Large intestine (tissue), 3 donors: Measurements from ENCODE around the gene FIBCD1. TPM values are rescaled to one million over a fixed set of nuclear protein-coding genes. Genes with fewer than 3 reads are reported as not detected.

ENCODE experiments used
- DNase-seq, 2 donors: peaks; one replicate each; pipeline versions ENCODE4 v3.0.0 to v3.0.0-alpha.2; 2013
- H3K27ac ChIP-seq: one replicate; pipeline ENCODE4 v1.5.1; 2013; ENCODE audit warnings: low read length
- H3K27me3 ChIP-seq: 2 replicates; pipeline ENCODE4 v1.6.1; 2013; ENCODE audit warnings: low read length; ENCODE audit not compliant: control insufficient read depth, insufficient read depth
- H3K36me3 ChIP-seq: 2 replicates; pipeline ENCODE4 v1.6.1; 2013; ENCODE audit warnings: low read length; ENCODE audit not compliant: control insufficient read depth, insufficient read depth
- H3K4me1 ChIP-seq: one replicate; pipeline ENCODE4 v1.6.1; 2013; ENCODE audit warnings: low read length; ENCODE audit not compliant: control insufficient read depth, insufficient read depth
- H3K4me3 ChIP-seq: one replicate; pipeline ENCODE4 v1.5.1; 2013; ENCODE audit warnings: low read length
- H3K9me3 ChIP-seq: one replicate; pipeline ENCODE4 v1.6.1; 2013; ENCODE audit warnings: mild to moderate bottlenecking, low read depth, low read length, moderate library complexity; ENCODE audit not compliant: control insufficient read depth
- WGBS: methylation state at CpG from one replicate; pipeline ENCODE4 v1.1.5; 2013; ENCODE audit warnings: low lambda C conversion rate; ENCODE audit not compliant: insufficient coverage; 5-methylcytosine and 5-hydroxymethylcytosine counted together
- polyA plus RNA-seq: library from polyadenylated mRNA; unstranded; fragments of 120-200 nt; gene quantifications from one replicate; pipeline ENCODE4 v1.2.1, GENCODE V29; 2013

Gene FIBCD1
- polyA plus RNA-seq, 1 donor = 1.5 TPM

DNA sequence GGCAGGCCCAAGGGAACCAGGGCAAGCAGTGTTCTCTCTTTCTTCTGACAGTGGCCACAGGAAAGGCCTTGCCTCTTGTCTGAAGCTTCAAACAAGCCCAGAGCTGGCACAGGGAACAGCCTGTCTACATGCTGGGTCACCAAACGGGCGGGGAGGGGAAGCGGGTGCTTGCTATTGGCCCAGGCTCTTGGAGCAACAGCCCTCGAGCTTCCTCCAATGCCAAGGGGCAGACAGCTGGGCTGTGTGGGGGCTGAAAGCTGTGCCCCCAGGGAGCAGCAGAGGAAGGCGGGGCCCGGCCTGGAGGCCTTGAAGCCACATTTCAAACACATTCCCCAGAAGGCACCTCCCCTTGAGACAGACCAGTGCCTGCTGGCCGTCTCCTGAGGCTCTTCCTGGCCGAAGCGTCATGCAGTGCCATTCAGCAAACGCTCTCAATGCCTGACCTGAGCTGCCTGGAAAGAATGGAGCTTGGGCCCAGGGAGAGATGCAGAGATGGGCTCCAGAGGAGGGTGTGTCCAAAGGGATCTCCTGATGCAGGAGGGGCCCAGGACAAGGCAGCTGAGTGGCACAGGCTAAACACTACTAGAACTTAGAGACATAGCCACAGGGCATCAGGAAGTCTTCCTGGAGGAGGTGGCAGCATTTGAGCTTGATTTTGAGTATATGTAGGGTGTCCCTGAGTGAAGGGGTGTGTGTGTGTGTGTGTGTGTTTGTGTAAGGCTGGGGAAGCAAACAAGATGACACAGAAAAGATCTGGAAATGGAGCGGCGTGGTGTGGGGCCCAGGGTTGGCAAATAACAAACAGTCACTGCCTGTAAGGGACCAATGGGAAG is 2.5 kb downstream of the FIBCD1 start:
- 40% methylated on average over 2 of the region's 12 CpGs for WGBS
- no peak overlapping the region for H3K4me3 ChIP-seq
- no peak overlapping the region for H3K27ac ChIP-seq
- H3K36me3 ChIP-seq = no peaks in the 10 kb centered on the region
- peaks cover 3% of the 10 kb centered on the region for H3K9me3 ChIP-seq
- H3K4me1 ChIP-seq = peaks cover 11% of the 10 kb centered on the region
- H3K27me3 ChIP-seq = peaks cover 85% of the 10 kb centered on the region
- no peak for DNase-seq

DNA sequence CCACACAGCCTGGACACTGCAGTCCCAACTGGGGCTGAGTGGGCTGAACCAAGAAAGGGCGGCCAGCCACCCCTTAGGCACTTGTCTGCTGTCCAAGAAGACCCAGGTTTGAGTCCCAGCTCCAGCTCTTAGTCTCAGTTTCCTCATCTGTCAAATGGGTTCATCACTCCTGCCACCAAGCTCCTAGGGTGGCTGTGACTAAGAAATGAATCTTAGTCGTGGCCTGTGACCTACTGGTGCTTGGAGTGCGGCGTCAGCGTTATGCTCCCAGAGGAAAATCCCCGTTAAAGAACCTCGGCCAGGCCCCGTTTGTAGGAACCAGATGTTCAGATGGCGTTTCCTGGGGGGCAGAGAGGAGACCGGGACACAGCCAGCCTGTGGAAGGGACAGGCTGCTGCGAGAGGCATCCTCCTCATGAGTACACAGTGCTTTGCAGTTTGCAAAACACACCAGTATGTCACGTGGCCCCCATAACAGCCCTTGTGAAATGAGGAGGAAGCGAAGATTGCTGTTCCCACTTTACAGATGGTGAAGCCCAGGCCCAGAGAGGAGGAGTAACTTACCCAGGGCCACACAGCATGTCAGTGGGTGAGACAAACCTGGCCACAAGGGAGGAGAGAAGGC is 3.3 kb downstream of the FIBCD1 start:
- Histone ChIP-seq H3K27ac (no peak overlapping the region), H3K4me1 (peaks cover 9% of the 10 kb centered on the region), H3K36me3 (no peaks in the 10 kb centered on the region), H3K27me3 (peaks cover 78% of the 10 kb centered on the region), H3K9me3 (peaks cover 3% of the 10 kb centered on the region), H3K4me3 (no peak overlapping the region)
- WGBS = no CpG with 5 or more reads among the region's 13 CpGs
- no peak for DNase-seq

DNA sequence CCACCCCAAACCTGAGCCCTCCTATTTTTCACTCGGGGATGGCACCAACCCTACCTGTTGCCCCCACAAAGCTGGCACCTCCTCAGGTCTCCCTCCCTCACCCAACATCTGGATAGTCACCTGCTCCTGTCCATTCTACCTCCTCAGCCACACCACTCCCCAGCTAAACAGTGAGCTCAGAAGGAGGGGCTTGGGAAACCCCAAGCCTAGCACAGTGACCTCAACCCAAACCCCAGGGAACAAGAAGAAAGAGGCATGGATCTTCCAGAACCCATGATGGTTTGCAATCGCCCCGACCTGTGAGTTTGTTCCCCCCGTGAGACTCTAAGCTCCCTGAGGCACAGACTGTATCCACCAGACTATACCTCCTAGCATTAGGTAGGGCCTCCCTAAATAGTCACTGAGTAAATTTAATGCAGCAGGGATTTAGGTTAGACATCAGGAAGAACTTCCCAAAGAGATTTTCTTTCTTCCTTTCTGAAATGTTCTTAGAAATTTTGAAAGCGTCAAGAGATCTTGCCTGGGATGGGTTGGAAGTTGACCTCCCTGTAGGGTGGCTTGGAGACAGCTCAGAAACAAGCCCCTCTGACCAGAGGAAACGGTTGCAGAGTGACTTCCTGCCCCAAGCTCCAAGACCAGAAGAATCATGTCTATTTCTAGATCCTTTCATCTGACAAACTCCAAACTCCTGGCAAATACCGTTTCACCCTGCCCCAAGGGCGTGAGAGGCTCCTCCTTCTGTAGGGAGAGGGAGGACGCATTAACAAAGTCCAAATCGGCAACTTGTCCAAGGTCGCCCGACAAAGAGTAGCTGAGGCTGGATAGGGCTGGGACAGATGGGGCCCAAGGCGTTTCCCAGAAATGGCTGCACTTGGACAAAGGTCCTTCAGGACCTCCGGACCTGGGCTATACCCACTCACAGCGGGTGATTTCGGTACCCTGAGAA is 4.1 kb downstream of the FIBCD1 start:
- WGBS = no CpG with 5 or more reads among the region's 16 CpGs
- Histone ChIP-seq H3K4me3 (no peak overlapping the region), H3K27me3 (peaks cover 70% of the 10 kb centered on the region), H3K36me3 (no peaks in the 10 kb centered on the region), H3K4me1 (peaks cover 8% of the 10 kb centered on the region), H3K27ac (no peak overlapping the region), H3K9me3 (peaks cover under 1% of the 10 kb centered on the region)
- peak in 1 of 2 donors; percentile 53 for DNase-seq

DNA sequence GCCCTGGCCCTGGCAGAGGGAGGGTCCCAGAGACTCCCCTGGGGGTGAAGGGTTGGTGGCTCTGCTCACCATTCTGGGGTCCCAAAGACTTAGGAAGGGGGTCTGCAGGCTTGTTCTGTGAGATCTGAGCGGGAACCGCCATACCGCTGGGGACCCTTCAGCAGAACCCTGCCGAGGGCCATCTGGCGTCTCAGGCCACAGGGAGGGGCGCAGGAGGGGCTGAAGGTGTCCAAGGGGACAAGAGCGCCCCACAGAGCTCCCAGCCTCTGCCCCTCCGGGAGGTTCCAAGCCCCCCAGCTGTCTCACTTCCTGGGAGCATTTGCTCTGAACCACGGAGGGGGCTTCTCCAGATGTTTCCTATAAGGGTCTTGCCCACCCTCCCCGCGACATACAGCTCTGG is 4.8 kb downstream of the FIBCD1 start:
- no peak for DNase-seq
- Histone ChIP-seq H3K36me3 (no peaks in the 10 kb centered on the region), H3K27ac (no peak overlapping the region), H3K4me1 (peaks cover 8% of the 10 kb centered on the region), H3K9me3 (no peaks in the 10 kb centered on the region), H3K4me3 (no peak overlapping the region), H3K27me3 (peaks cover 65% of the 10 kb centered on the region)
- WGBS = no CpG with 5 or more reads among the region's 11 CpGs

DNA sequence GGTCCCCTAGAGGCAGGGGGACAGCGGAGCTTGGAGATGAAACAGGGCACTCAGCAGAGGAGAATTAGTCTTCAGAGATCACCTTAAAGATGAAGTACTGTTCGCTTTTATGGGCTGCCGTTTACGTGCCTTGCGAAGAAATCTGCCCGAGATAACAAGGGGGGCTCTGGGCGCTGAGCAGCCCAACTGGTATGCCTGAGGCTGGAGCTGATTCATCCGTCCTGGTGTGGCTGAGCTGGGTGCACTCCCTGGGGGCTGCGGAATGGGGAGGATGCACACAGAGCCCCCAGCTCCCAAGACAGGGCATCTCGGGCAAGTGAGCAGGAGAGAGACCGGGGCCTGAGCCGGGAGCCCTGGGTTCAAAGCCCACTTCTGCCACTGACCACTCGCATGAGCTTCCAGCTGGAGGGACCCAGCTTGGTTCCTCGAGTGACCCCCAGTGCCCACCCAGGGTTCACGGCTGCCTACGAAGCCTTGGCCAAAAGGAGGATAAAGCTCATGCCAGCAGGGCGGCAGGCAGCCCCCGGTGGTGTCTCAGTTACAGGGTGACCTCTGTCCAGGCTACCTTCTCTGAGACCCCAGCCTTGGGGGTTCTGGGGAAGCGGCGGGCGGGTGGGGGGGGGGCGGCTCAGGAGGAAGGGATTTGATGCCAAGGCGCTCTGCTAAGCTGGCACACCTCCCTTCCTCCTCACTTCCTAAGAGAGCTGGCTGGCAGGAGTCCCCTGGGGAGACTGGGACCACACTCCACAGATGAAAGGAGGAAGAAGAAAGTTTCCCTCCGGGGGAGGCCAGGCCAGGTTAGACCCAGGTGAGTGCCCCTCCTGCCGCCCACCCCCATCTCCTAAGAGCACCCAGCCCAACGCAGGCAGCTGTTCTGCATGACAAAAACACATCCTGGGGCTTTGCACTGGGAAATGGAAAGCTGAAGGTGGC is 5.7 kb downstream of the FIBCD1 start:
- DNase-seq = no peak
- H3K27me3 ChIP-seq = peaks cover 59% of the 10 kb centered on the region
- H3K27ac ChIP-seq = no peak overlapping the region
- peaks cover 8% of the 10 kb centered on the region for H3K4me1 ChIP-seq
- 0% methylated on average over 5 of the region's 26 CpGs for WGBS
- no peak overlapping the region for H3K4me3 ChIP-seq
- no peaks in the 10 kb centered on the region for H3K36me3 ChIP-seq
- H3K9me3 ChIP-seq = no peaks in the 10 kb centered on the region

DNA sequence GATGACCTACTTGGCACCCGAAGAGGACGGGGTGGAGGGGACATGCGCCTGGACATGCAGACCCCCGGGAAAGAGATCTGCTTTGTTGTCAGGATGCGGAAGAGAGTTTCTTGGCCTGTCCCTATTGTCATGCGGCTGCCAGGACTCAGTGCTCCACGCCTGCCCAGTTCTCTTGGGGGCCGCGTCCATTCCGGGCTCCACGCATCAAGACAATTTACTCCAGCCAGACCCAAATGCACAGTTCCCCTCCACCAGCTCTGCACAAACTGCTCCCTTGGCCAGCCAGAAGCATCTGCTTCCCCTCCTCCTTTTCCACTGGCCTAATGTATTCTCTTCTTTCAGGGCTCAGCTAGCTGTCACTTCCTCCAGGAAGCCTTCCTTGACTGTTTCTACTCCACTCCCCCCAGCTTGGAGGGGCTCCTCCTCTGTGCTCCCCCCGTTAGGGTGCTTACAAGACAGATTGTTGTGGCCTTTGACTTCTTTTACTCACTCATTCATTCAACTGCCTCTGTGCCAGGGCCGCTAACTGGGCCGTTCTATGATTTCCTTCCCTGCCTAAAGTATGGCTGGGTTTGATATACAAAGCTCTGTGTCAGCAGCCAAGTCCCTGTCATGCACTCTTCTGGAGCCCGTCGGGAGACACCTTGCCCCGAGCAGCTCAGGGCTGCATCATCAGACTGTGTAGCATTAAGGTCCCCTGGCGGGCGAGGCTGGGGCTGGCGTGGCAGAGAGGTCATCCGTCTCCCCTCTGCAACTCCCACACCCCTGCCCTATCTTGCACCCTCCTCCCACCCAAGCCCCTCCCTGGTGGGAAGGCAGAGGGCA is 6.6 kb downstream of the FIBCD1 start:
- no peaks in the 10 kb centered on the region for H3K9me3 ChIP-seq
- peaks cover 8% of the 10 kb centered on the region for H3K4me1 ChIP-seq
- no peak overlapping the region for H3K4me3 ChIP-seq
- peaks cover 51% of the 10 kb centered on the region for H3K27me3 ChIP-seq
- WGBS = 0% methylated on average over 1 of the region's 21 CpGs
- no peaks in the 10 kb centered on the region for H3K36me3 ChIP-seq
- DNase-seq = no peak
- H3K27ac ChIP-seq = no peak overlapping the region

DNA sequence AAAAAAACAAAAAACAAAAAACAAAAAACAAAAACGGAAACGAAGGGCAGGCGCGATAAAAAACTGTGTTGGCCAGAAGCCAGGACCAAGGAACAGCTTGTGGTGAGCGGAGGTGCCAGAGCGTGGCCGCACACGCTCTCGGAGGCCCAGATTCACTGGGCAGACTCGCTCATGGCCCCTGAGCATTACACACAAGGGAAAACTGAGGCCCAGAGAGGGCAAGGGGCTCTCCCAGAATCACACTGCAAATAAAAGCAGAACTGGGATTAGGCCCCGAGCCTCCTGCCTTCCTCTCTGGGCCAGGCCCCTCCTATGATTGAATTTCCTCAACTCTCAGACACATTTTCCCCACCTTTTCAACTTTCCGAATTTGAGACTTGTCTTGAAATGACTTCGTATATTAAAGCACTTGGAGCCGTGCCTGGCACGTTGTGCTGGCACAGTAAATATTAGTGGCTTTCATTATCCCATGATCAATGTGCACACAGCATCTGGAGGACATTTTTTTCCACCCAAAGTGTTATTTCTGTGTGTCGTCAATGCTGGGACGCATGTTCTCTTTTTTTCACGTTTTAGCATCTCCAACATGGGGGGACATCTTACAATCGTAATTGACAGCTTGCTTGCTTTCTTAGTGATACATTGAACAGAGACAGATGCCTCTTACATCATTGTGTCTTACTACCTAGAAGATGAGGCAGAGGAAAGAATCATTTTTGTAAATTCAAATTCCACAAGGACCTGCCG is 7.4 kb downstream of the FIBCD1 start:
- 81% methylated on average over 4 of the region's 20 CpGs for WGBS
- H3K27me3 ChIP-seq = peaks cover 43% of the 10 kb centered on the region

DNA sequence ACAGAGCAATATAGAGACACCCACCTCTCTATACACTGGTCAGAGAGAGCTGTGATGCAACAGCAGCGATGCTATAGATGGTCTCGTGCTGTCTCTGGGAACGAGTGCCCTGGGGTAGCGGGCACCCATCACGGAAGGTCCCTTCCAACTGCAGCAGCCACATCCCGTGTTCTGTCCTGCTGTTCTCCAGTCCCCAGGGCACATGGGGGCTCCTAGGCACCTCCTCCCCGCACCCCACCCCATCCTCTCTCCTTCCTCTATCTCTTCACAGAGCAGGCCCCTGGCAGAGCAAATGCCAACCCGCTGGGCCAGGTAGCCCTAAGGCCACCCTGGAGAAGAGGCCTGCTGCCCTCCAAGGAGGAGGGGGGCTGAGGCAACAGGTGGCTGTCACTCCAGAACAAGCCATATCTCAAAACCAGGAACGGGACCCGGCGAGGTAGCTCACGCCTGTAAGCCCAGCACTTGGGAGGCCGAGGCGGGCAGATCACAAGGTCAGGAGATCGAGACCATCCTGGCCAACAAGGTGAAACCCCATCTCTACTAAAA is 8.2 kb downstream of the FIBCD1 start:
- Histone ChIP-seq H3K9me3 (no peaks in the 10 kb centered on the region), H3K4me3 (no peak overlapping the region), H3K27me3 (peaks cover 39% of the 10 kb centered on the region), H3K4me1 (peaks cover 7% of the 10 kb centered on the region), H3K27ac (no peak overlapping the region), H3K36me3 (no peaks in the 10 kb centered on the region)
- WGBS = no CpG with 5 or more reads among the region's 15 CpGs
- DNase-seq = no peak

More for the DNA sequence above, 7.4 kb downstream of the FIBCD1 start:
- Histone ChIP-seq H3K27ac (no peak overlapping the region), H3K4me1 (peaks cover 8% of the 10 kb centered on the region), H3K9me3 (no peaks in the 10 kb centered on the region), H3K36me3 (no peaks in the 10 kb centered on the region), H3K4me3 (no peak overlapping the region)
- no peak for DNase-seq
